Stimulated activated CD8-positive, alpha-beta memory T cell treated with anti-CD3 and anti-CD28 coated beads, Interleukin-4, amount 100 ng/mL, for 24 hours (primary cell): ENCODE measurements around the gene FBXL7.
"Not testable (repeated sequence)": the region's sequence is repeated elsewhere in the genome, so short reads cannot be mapped to it uniquely, and the experiment has no call there.

Source experiments
- DNase-seq: peaks from one replicate; pipeline ENCODE4 v3.0.0-alpha.2; 2020; ENCODE audit warnings: low read depth

The FBXL7 gene

DNA sequence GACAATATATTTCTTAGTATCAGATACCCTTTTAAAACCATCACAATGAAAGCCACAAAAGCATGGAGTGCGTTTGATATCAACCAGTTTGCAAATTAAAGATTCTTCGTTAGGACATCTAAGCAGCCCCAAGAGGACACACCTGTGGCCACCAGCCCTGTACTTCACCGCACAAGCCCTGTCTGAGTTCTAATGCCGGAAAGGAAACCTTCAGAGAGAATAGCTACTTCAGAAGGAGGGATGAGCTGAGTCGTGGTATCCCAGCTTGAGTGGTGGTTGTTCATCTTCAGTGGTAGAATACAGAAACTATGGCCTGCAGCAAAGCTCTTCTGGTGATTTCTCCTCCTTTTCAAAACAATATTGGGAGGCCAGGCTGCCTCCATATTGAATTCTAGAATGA is 319.6 kb downstream of the FBXL7 start:
- no peak for DNase-seq

- DNase-seq: no peak
Measured at GRCh38 chr5:15821506-15821905, 321.5 kb downstream of the FBXL7 start.

- no peak for DNase-seq
Measured at GRCh38 chr5:15823398-15823797, 323.4 kb downstream of the FBXL7 start.

DNA sequence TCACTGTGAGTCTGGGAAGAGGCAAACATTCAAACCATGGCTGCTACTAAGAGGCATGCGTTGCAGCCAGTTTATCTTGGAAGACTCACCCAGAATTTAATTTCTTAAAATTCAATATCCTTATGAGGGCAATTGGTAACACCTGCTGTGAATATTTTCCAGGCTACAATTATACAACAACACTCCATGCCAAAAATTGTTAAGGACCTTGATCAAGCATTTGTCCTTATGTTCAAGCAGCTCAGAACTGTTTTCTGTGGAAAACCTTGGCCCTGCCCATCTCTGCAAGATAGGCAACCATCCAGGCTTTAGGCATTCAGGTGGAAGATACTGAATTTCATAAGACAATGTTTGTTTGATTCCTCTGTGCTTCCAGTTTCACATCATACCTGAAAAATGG is 327.8 kb downstream of the FBXL7 start:
- DNase-seq: no peak

DNA sequence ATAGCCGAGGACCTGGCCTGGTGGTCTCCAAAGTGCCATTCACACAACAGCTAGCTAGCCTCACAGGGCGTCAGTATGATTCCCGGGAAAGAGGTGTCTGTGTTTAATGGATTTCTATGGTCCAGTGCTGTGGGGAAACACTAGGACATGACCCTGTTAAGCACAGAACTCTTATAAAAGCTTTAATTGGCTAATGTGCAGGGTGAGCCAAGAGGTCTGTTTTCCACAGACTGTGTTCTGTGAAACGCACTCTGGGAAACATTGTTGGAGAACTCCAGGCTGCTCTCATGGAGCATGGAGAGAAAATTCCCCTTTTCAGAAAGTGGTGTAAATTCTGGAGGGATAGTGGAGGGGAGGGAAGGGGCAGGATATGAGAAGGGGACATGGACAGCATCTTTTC is 331.4 kb downstream of the FBXL7 start:
- DNase-seq: no peak

GRCh38 chr5:15833365-15833764 is 333.4 kb downstream of the FBXL7 start:
- no peak for DNase-seq

GRCh38 chr5:15834596-15835245 is 334.7 kb downstream of the FBXL7 start:
- no peak for DNase-seq

DNA sequence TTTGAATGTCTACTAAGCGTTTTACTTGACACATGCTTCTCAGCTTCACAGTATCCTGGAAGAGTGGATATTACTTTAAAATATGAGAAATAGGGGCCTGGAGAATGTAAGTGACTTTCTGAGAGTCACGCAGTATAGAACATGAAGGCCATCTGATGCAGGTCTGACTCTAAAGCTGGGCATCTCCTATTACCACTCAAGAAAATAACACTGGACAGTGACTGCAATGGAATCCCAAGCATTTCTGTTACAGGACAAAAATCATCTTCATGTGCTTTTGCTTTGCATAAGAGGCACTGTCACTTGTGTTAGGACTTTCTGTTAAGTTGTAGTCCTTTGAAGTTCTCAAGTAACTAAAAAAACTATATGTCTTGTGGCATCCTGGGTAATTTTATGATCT is 335.5 kb downstream of the FBXL7 start:
- DNase-seq: no peak

DNA sequence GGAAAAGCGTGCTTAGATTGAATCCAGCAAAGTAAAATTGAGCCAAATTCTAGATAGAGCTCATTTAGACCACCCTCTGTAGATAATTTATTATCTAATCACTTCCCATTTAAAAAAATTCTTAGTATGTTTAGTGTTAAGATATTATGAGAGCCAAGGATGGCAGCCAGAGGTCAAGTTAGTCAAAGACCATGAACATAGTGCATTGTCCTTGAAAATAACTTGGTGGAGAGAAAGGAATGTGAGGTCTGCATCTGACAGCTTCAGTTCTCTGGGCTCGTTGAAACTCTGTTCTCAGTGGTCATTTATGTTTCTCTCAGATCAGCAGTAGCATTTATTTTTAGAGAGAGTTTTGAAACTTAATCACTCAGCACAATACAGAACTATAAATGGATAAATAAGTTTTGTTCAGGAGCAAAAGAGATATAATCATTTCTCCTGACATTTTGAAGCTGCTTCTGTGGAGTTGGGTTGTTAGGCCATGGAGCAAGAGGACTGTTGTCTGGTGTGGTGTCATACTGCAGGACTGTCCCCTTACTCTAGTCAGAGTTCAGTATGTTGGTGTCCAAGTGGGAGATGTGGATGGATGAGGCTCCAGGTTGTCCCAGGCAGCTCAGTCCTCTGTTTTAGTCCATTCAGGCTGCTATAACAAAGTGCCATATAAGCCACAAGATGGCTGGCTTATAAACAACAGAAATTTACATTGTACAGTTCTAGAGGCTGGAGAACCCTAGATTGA is 337.7 kb downstream of the FBXL7 start:
- no peak for DNase-seq

GRCh38 chr5:15844253-15844652 is 344.3 kb downstream of the FBXL7 start:
- no peak for DNase-seq

DNA sequence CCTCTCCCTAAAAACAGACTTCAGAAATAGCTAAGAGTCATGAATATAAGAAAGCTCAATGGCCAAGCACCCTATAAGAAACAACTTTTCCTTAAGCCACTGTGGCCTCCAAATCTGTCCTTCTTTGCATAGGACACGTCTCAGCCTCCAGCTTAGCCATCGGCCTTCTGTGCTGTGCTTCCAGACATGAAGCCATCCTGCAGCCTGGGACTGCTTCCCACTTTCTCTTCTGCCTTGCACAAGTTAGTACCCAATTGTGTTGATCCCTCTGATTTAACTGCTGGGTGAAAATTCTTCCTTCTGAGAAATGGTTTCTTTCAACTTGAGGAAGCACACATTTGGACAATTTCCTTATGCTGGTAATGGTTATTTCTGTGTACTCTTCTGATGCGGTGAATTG is 344.9 kb downstream of the FBXL7 start:
- no peak for DNase-seq

- no peak for DNase-seq
Measured at GRCh38 chr5:15850536-15850935, 350.6 kb downstream of the FBXL7 start.

- DNase-seq: no peak
Measured at GRCh38 chr5:15850939-15851341, 351.0 kb downstream of the FBXL7 start.

GRCh38 chr5:15852217-15852616 is 352.2 kb downstream of the FBXL7 start:
- DNase-seq: no peak

DNA sequence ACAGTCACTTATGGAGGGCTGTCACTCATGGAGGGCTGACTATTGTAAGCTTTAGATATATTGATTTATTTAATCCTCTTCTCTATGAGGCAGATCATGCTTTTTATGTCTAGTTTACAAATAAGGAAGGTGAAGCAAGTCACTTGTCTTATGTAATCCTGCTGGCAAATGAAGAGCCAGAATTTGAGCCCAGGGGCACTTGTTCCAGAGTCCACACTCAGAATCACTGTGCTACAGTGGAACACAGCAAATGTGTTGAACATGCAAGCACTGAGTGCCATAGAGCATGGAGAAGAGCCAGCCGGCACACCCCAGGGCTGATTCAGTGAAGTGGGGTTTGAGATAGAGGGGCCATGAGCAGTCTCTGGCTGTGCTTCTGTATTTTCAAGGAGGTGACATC is 353.0 kb downstream of the FBXL7 start:
- no peak for DNase-seq

- no peak for DNase-seq
Measured at GRCh38 chr5:15858326-15858725, 358.3 kb downstream of the FBXL7 start.

DNA sequence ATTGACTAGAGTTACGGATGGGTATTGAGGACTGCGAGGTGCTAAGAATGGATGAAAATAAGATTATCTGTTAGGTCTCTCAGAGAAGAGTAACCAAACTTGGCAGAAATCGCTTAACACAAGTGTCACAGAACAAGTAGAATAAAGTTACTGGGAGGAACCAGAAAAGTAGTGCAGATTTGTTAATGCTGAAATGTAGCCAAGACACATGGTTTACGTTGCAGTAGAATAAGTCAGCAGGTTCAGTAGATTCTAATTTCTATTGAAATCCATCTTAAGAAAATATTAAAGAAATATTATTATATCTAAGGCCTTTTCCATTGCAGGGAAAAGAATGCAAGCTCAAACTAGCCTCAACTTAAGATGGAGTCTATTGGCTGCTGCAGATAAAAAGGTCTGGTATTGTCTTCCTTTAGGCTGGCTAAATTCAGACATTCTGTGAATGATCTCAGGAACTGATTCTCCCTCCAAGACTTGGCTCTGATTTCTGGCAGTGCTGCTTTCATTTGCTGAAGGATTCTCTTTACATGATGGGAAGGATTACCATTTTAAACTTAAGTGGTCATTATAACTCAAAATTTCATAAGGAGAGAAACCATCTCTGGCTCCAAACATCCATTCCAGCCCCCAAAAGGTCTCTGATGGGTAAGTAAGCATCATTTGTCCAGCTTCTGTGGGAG is 364.7 kb downstream of the FBXL7 start:
- DNase-seq: no peak

GRCh38 chr5:15872259-15872658 is 372.3 kb downstream of the FBXL7 start:
- DNase-seq: not testable (repeated sequence)

DNA sequence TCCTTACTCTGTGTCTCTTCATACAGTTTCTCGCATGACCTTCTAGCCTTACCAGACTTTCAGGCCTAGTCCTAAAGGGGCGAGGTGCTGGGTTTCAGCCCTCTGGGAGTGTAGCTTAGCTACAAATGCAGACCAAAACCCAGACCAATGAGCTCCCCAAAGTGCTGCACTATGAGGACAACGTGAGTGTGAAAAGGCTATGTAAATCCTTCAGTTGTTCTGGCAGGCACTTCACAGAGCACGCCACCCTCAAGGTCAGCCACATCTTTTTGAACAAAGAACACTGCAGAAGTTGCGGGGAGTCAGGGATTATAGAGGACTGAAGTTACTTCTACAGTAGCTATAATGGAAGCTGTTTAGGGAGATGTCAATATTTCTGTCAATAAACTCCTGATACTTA is 377.9 kb downstream of the FBXL7 start:
- no peak for DNase-seq

- DNase-seq: no peak
Measured at GRCh38 chr5:15880201-15880600, 380.2 kb downstream of the FBXL7 start.

DNA sequence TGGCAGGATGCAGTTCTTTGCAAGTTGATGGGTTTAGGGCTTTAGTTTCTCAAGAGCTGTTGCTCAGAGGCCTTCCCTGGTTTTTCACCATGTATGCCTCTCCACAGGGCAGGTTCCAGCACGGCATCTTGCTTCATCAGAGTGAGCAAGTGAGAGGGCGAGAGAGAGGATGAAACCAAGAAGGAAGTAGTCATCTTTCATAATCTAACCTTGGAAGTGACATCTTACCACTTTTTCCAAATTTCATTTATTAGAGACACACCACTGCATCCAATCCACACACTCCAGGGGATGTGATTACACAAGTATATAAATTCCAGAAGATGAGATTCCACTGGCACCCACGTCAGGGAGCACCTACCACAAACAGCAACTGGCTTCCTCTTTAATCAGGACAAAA is 385.2 kb downstream of the FBXL7 start:
- DNase-seq: no peak

GRCh38 chr5:15886156-15886555 is 386.2 kb downstream of the FBXL7 start:
- no peak for DNase-seq

- no peak for DNase-seq
Measured at GRCh38 chr5:15887093-15887492, 387.1 kb downstream of the FBXL7 start.
